Measurements from ENCODE around the gene C10orf143.

C10orf143 gene

GRCh38 chr10:130050721-130051120, 59.9 kb downstream of the C10orf143 start:
- DNase-seq, result no peak

- no peak for DNase-seq
These were observed 60.6 kb downstream of the C10orf143 start for GRCh38 chr10:130049987-130050386.

- DNase-seq, result no peak
These were observed 61.4 kb downstream of the C10orf143 start for GRCh38 chr10:130049244-130049643.

- DNase-seq, result no peak
These were observed 62.5 kb downstream of the C10orf143 start for GRCh38 chr10:130048081-130048480.

GRCh38 chr10:130047336-130047735, 63.3 kb downstream of the C10orf143 start:
- no peak for DNase-seq

GRCh38 chr10:130046591-130046990, 64.0 kb downstream of the C10orf143 start:
- DNase-seq, result no peak

- DNase-seq, result no peak
These were observed 64.8 kb downstream of the C10orf143 start for GRCh38 chr10:130045801-130046321.

- DNase-seq, result no peak
These were observed 65.5 kb downstream of the C10orf143 start for GRCh38 chr10:130045091-130045652.

- no peak for DNase-seq
These were observed 66.3 kb downstream of the C10orf143 start for GRCh38 chr10:130044067-130045061.

GRCh38 chr10:130043491-130043890, 67.1 kb downstream of the C10orf143 start:
- no peak for DNase-seq

GRCh38 chr10:130042381-130042780, 68.2 kb downstream of the C10orf143 start:
- no peak for DNase-seq

GRCh38 chr10:130041451-130042371, 68.9 kb downstream of the C10orf143 start:
- DNase-seq, result no peak

- DNase-seq, result no peak
These were observed 69.8 kb downstream of the C10orf143 start for GRCh38 chr10:130040817-130041330.

GRCh38 chr10:130040351-130040750, 70.3 kb downstream of the C10orf143 start:
- DNase-seq, result no peak

GRCh38 chr10:130039141-130039540, 71.5 kb downstream of the C10orf143 start:
- DNase-seq, result no peak

- DNase-seq, result no peak
These were observed 72.0 kb downstream of the C10orf143 start for GRCh38 chr10:130038611-130039109.

GRCh38 chr10:130038019-130038555, 72.5 kb downstream of the C10orf143 start:
- no peak for DNase-seq

- no peak for DNase-seq
These were observed 73.4 kb downstream of the C10orf143 start for GRCh38 chr10:130037169-130037661.

- DNase-seq, result no peak
These were observed 74.1 kb downstream of the C10orf143 start for GRCh38 chr10:130036296-130037065.

GRCh38 chr10:130029209-130029608, 81.4 kb downstream of the C10orf143 start:
- no peak for DNase-seq

- DNase-seq, result no peak
These were observed 82.2 kb downstream of the C10orf143 start for GRCh38 chr10:130028465-130028819.

All from C1 segment of cervical spinal cord (tissue), 14 donors.